B cell (primary cell): ENCODE results near the gene STAT2.

Experiments
- CTCF ChIP-seq: fragments of 200-600 bp; IDR thresholded peaks from one replicate; pipeline ENCODE4 v1.8.0; 2022; ENCODE audit warnings: antibody characterized with exemption, mild to moderate bottlenecking
- EZH2 ChIP-seq: IDR thresholded peaks from 2 replicates; pipeline ENCODE4 v1.6.1; 2012; ENCODE audit warnings: borderline replicate concordance, low read depth, mild to moderate bottlenecking, moderate library complexity, low read length; ENCODE audit not compliant: insufficient read depth, poor library complexity, severe bottlenecking

- no peak for TF ChIP-seq CTCF
- no peak for TF ChIP-seq EZH2
Observed at GRCh38 chr12:56317675-56318074, 42.2 kb downstream of the STAT2 start.
